ENCODE results near the gene RALY.

The RALY gene

GRCh38 chr20:34061695-34062094 is 68.0 kb downstream of the RALY start:
- ATAC-seq (replicated peaks), result peak; percentile 87
- Mint-ChIP-seq H3K27me3 (no peaks in the 10 kb centered on the region), H3K36me3 (peaks cover 6 to 14% of the 10 kb centered on the region in 2 donors), H3K27ac (peak overlapping the region; percentile 59), H3K9me3 (no peaks in the 10 kb centered on the region), H3K4me3 (no peak overlapping the region), H3K4me1 (peaks cover 36 to 55% of the 10 kb centered on the region in 2 donors)
- DNase-seq, result no peak

GRCh38 chr20:34062570-34063482 is 69.1 kb downstream of the RALY start:
- H3K4me1 Mint-ChIP-seq, result peaks cover 34 to 51% of the 10 kb centered on the region in 2 donors
- no peak overlapping the region for H3K4me3 Mint-ChIP-seq
- H3K27me3 Mint-ChIP-seq, result no peaks in the 10 kb centered on the region
- DNase-seq (no peak), ATAC-seq (replicated peaks) (no peak)
- peak overlapping the region; percentile 28 for H3K27ac Mint-ChIP-seq
- peaks cover 7 to 16% of the 10 kb centered on the region in 2 donors for H3K36me3 Mint-ChIP-seq
- no peaks in the 10 kb centered on the region for H3K9me3 Mint-ChIP-seq

- Mint-ChIP-seq H3K36me3 (peaks cover 10 to 14% of the 10 kb centered on the region in 2 donors), H3K27ac (peak overlapping the region; percentile 21), H3K4me3 (no peak overlapping the region), H3K27me3 (no peaks in the 10 kb centered on the region), H3K4me1 (peaks cover 31 to 52% of the 10 kb centered on the region in 2 donors), H3K9me3 (no peaks in the 10 kb centered on the region)
- DNase-seq (no peak), ATAC-seq (replicated peaks) (no peak)
These were observed 70.6 kb downstream of the RALY start for GRCh38 chr20:34064286-34064685.

GRCh38 chr20:34065260-34065659 is 71.5 kb downstream of the RALY start:
- ATAC-seq (replicated peaks) (no peak), DNase-seq (no peak)
- no peaks in the 10 kb centered on the region for H3K9me3 Mint-ChIP-seq
- H3K27ac Mint-ChIP-seq, result no peak overlapping the region
- H3K36me3 Mint-ChIP-seq, result peaks cover 6 to 9% of the 10 kb centered on the region in 2 donors
- no peak overlapping the region for H3K4me3 Mint-ChIP-seq
- H3K27me3 Mint-ChIP-seq, result no peaks in the 10 kb centered on the region
- peaks cover 32 to 51% of the 10 kb centered on the region in 2 donors for H3K4me1 Mint-ChIP-seq

- no peak for ATAC-seq (replicated peaks)
- no peak overlapping the region for H3K27ac Mint-ChIP-seq
- peaks cover 6 to 9% of the 10 kb centered on the region in 2 donors for H3K36me3 Mint-ChIP-seq
- no peaks in the 10 kb centered on the region for H3K27me3 Mint-ChIP-seq
- no peak overlapping the region for H3K4me3 Mint-ChIP-seq
- H3K4me1 Mint-ChIP-seq, result peaks cover 28 to 40% of the 10 kb centered on the region in 2 donors
- no peak for DNase-seq
- H3K9me3 Mint-ChIP-seq, result no peaks in the 10 kb centered on the region
These were observed 72.9 kb downstream of the RALY start for GRCh38 chr20:34066476-34067090.

GRCh38 chr20:34068001-34068400 is 74.3 kb downstream of the RALY start:
- Mint-ChIP-seq H3K27ac (peak overlapping the region; percentile 51), H3K9me3 (no peaks in the 10 kb centered on the region), H3K27me3 (no peaks in the 10 kb centered on the region), H3K36me3 (peaks cover 6 to 11% of the 10 kb centered on the region in 2 donors), H3K4me1 (peaks cover 20 to 30% of the 10 kb centered on the region in 2 donors), H3K4me3 (no peak overlapping the region)
- DNase-seq, result no peak
- ATAC-seq (replicated peaks), result no peak

GRCh38 chr20:34069341-34070078 is 75.8 kb downstream of the RALY start:
- no peak overlapping the region for H3K27ac Mint-ChIP-seq
- H3K27me3 Mint-ChIP-seq, result no peaks in the 10 kb centered on the region
- H3K4me1 Mint-ChIP-seq, result peaks cover 27 to 45% of the 10 kb centered on the region in 2 donors
- ATAC-seq (replicated peaks) (peak; percentile 93 to 97), DNase-seq (peak; percentile 28)
- H3K36me3 Mint-ChIP-seq, result peaks cover 6 to 20% of the 10 kb centered on the region in 2 donors
- H3K4me3 Mint-ChIP-seq, result no peak overlapping the region
- no peaks in the 10 kb centered on the region for H3K9me3 Mint-ChIP-seq

- Mint-ChIP-seq H3K9me3 (no peaks in the 10 kb centered on the region), H3K36me3 (peaks cover 6 to 20% of the 10 kb centered on the region in 2 donors), H3K27ac (no peak overlapping the region), H3K4me1 (peaks cover 27 to 40% of the 10 kb centered on the region in 2 donors), H3K27me3 (no peaks in the 10 kb centered on the region), H3K4me3 (no peak overlapping the region)
- no peak for ATAC-seq (replicated peaks)
- DNase-seq, result no peak
These were observed 76.3 kb downstream of the RALY start for GRCh38 chr20:34070079-34070439.

GRCh38 chr20:34070859-34071258 is 77.1 kb downstream of the RALY start:
- H3K27me3 Mint-ChIP-seq, result no peaks in the 10 kb centered on the region
- ATAC-seq (replicated peaks) (no peak), DNase-seq (no peak)
- peaks cover 25 to 40% of the 10 kb centered on the region in 2 donors for H3K4me1 Mint-ChIP-seq
- no peak overlapping the region for H3K4me3 Mint-ChIP-seq
- H3K27ac Mint-ChIP-seq, result no peak overlapping the region
- no peaks in the 10 kb centered on the region for H3K9me3 Mint-ChIP-seq
- H3K36me3 Mint-ChIP-seq, result peaks cover 4 to 22% of the 10 kb centered on the region in 2 donors

GRCh38 chr20:34072076-34072475 is 78.4 kb downstream of the RALY start:
- H3K27ac Mint-ChIP-seq, result no peak overlapping the region
- H3K4me1 Mint-ChIP-seq, result peaks cover 27 to 40% of the 10 kb centered on the region in 2 donors
- peaks cover 5 to 33% of the 10 kb centered on the region in 2 donors for H3K36me3 Mint-ChIP-seq

GRCh38 chr20:34072778-34073177 is 79.1 kb downstream of the RALY start:
- Mint-ChIP-seq H3K27ac (no peak overlapping the region), H3K4me3 (no peak overlapping the region), H3K4me1 (peaks cover 26 to 38% of the 10 kb centered on the region in 2 donors), H3K36me3 (peaks cover 8 to 37% of the 10 kb centered on the region in 2 donors), H3K9me3 (no peaks in the 10 kb centered on the region), H3K27me3 (no peaks in the 10 kb centered on the region)
- ATAC-seq (replicated peaks) (no peak), DNase-seq (no peak)

More at GRCh38 chr20:34072076-34072475, 78.4 kb downstream of the RALY start:
- no peak for ATAC-seq (replicated peaks)
- Mint-ChIP-seq H3K27me3 (no peaks in the 10 kb centered on the region), H3K9me3 (no peaks in the 10 kb centered on the region), H3K4me3 (no peak overlapping the region)
- no peak for DNase-seq

- Mint-ChIP-seq H3K4me3 (no peak overlapping the region), H3K4me1 (peaks cover 17 to 23% of the 10 kb centered on the region in 2 donors), H3K27ac (peak overlapping the region; percentile 37), H3K9me3 (no peaks in the 10 kb centered on the region), H3K36me3 (peaks cover 7 to 44% of the 10 kb centered on the region in 2 donors), H3K27me3 (no peaks in the 10 kb centered on the region)
- DNase-seq, result no peak
- ATAC-seq (replicated peaks), result peak; percentile 49 to 67
These were observed 80.5 kb downstream of the RALY start for GRCh38 chr20:34074101-34074760.

- ATAC-seq (replicated peaks), result no peak
- Mint-ChIP-seq H3K36me3 (peaks cover 13 to 54% of the 10 kb centered on the region in 2 donors), H3K27me3 (no peaks in the 10 kb centered on the region), H3K9me3 (no peaks in the 10 kb centered on the region), H3K4me1 (peaks cover 15% of the 10 kb centered on the region in 2 donors), H3K4me3 (no peak overlapping the region), H3K27ac (peak overlapping the region; percentile 14)
- no peak for DNase-seq
These were observed 81.9 kb downstream of the RALY start for GRCh38 chr20:34075647-34076046.

- H3K36me3 Mint-ChIP-seq, result peaks cover 21 to 67% of the 10 kb centered on the region in 2 donors
- H3K4me3 Mint-ChIP-seq, result no peak overlapping the region
- H3K27ac Mint-ChIP-seq, result no peak overlapping the region
- peaks cover 15% of the 10 kb centered on the region in 2 donors for H3K4me1 Mint-ChIP-seq
- no peaks in the 10 kb centered on the region for H3K9me3 Mint-ChIP-seq
- no peak for DNase-seq
- no peak for ATAC-seq (replicated peaks)
- H3K27me3 Mint-ChIP-seq, result no peaks in the 10 kb centered on the region
These were observed 83.2 kb downstream of the RALY start for GRCh38 chr20:34076952-34077351.

All from stimulated activated naive B cell treated with anti-CD40 and anti-IgM and Interleukin-4, amounts not matched to agents 10 μg/mL and 1 μg/mL and 100 μg/mL, for 72 hours (primary cell).